H1 (cell line): ENCODE data around the gene FOXN3. TPM values are rescaled to one million over a fixed set of nuclear protein-coding genes. Genes with fewer than 3 reads are reported as not detected.

Experiments used
- CTCF ChIA-PET: fragments of 300-600 bp; sonication (Branson Sonifier 250); formaldehyde crosslinking; loops from one replicate; lab custom pipeline; 2021; ENCODE audit not compliant: partially characterized antibody; lab: Charles Lee
- POLR2A ChIA-PET: fragments of 300-600 bp; sonication (Branson Sonifier 250); formaldehyde crosslinking; loops from one replicate; lab custom pipeline; 2021; ENCODE audit warnings: inconsistent platforms; ENCODE audit not compliant: partially characterized antibody; lab: Charles Lee
- DNase-seq, 2 experiments: peaks; one replicate each; pipeline versions ENCODE4 v3.0.0 to v3.0.0-alpha.2; 2010 to 2022; ENCODE audit warnings: low spot score in 2 of 2, low read depth in 1 of 2, mixed read lengths in 1 of 2
- FAIRE-seq: peaks from 2 replicates; lab custom pipeline; 2011; peaks lifted over from hg19 to GRCh38; lab: Jason Lieb, UNC
- H2AFZ ChIP-seq: 2 replicates; pipeline ENCODE4 v1.8.1; 2012; ENCODE audit warnings: low read length, inconsistent platforms
- H2AK5ac ChIP-seq: 2 replicates; pipeline ENCODE4 v1.6.1; 2013; ENCODE audit warnings: low read depth, low read length
- H2BK120ac ChIP-seq: replicated peaks from 2 replicates; pipeline ENCODE3; 2013; ENCODE audit warnings: low read depth, low read length, inconsistent platforms
- H2BK12ac ChIP-seq: 2 replicates; pipeline ENCODE4 v1.6.1; 2013; ENCODE audit warnings: low read depth, low read length
- H2BK15ac ChIP-seq: 2 replicates; pipeline ENCODE4 v1.6.1; 2013; ENCODE audit warnings: low read length
- H2BK20ac ChIP-seq: 2 replicates; pipeline ENCODE4 v1.6.1; 2013; ENCODE audit warnings: low read length
- H2BK5ac ChIP-seq: 2 replicates; pipeline ENCODE4 v1.6.1; 2013; ENCODE audit warnings: low read depth, low read length
- H3K14ac ChIP-seq: 2 replicates; pipeline ENCODE4 v1.6.1; 2013; ENCODE audit warnings: inconsistent platforms; ENCODE audit not compliant: insufficient read length
- H3K18ac ChIP-seq: 2 replicates; pipeline ENCODE4 v1.6.1; 2013; ENCODE audit warnings: low read length; ENCODE audit errors: extremely low read depth
- H3K23ac ChIP-seq: 2 replicates; pipeline ENCODE4 v1.6.1; 2013; ENCODE audit warnings: inconsistent platforms; ENCODE audit not compliant: insufficient read length
- H3K23me2 ChIP-seq: 2 replicates; pipeline ENCODE4 v1.6.1; 2013; ENCODE audit warnings: low read depth, low read length
- H3K27ac ChIP-seq: 2 replicates; pipeline ENCODE4 v1.6.1; 2011; ENCODE audit warnings: low read depth, low read length, inconsistent platforms
- H3K27me3 ChIP-seq, 4 experiments: replicated peaks in 1 of 4; 1 replicate in 1 of 4; 2 replicates in 3 of 4; pipeline versions ENCODE4 v1.6.1 to v1.8.1; 2011 to 2013; ENCODE audit warnings: low read length in 3 of 4, mild to moderate bottlenecking in 3 of 4, inconsistent platforms in 2 of 4, mixed read lengths in 2 of 4, moderate library complexity in 1 of 4; ENCODE audit not compliant: control insufficient read depth in 3 of 4, insufficient read depth in 3 of 4; ENCODE audit errors: extremely low read depth in 1 of 4
- H3K36me3 ChIP-seq, 4 experiments: 2 replicates each; pipeline versions ENCODE4 v1.6.1 to v1.8.1; 2011 to 2013; ENCODE audit warnings: mild to moderate bottlenecking in 4 of 4, low read length in 3 of 4, moderate library complexity in 2 of 4, control low read depth in 1 of 4, inconsistent platforms in 1 of 4; ENCODE audit not compliant: insufficient read depth in 4 of 4, control insufficient read depth in 2 of 4
- H3K4ac ChIP-seq: replicated peaks from 2 replicates; pipeline ENCODE3; 2013; ENCODE audit warnings: low read length, low read depth, mixed read lengths, inconsistent platforms; ENCODE audit not compliant: insufficient read length
- H3K4me1 ChIP-seq, 4 experiments: replicated peaks in 1 of 4; 1 replicate in 1 of 4; 2 replicates in 3 of 4; pipeline versions ENCODE4 v1.6.1 to v1.8.1; 2011 to 2013; ENCODE audit warnings: low read length in 3 of 4, inconsistent platforms in 2 of 4, mixed read lengths in 1 of 4; ENCODE audit not compliant: insufficient read depth in 4 of 4, control insufficient read depth in 3 of 4
- H3K4me2 ChIP-seq, 2 experiments: 2 replicates each; pipeline versions ENCODE4 v1.6.1 to v1.8.1; 2011 to 2013; ENCODE audit warnings: low read depth in 2 of 2, low read length in 2 of 2, control low read depth in 1 of 2, inconsistent platforms in 1 of 2, mild to moderate bottlenecking in 1 of 2; ENCODE audit not compliant: insufficient read depth in 1 of 2
- H3K4me3 ChIP-seq, 4 experiments: fragments of 200-600, 300-600 bp in 1 of 4; sonication (generic), shearing (Covaris generic), sonication (Bioruptor Twin) in 1 of 4; 2 replicates each; pipeline versions ENCODE4 v1.5.1 to v1.8.1; 2011 to 2016; ENCODE audit warnings: low read length in 4 of 4, low read depth in 3 of 4, control low read depth in 2 of 4, inconsistent platforms in 2 of 4, mild to moderate bottlenecking in 2 of 4, mixed read lengths in 1 of 4, moderate library complexity in 1 of 4; ENCODE audit not compliant: insufficient read depth in 2 of 4; ENCODE audit errors: extremely low read depth in 1 of 4
- H3K56ac ChIP-seq: replicated peaks from 2 replicates; pipeline ENCODE3; 2013; ENCODE audit warnings: low read depth, mild to moderate bottlenecking, mixed read lengths, low read length, inconsistent platforms; ENCODE audit not compliant: insufficient read length
- H3K79me1 ChIP-seq: 2 replicates; pipeline ENCODE4 v1.6.1; 2013; ENCODE audit warnings: low read depth, low read length, control low read depth
- H3K79me2 ChIP-seq, 2 experiments: 2 replicates each; pipeline versions ENCODE4 v1.6.1 to v1.8.1; 2012 to 2013; ENCODE audit warnings: low read length in 2 of 2, mild to moderate bottlenecking in 2 of 2, inconsistent platforms in 1 of 2; ENCODE audit not compliant: insufficient read depth in 2 of 2, control insufficient read depth in 1 of 2
- H3K9ac ChIP-seq, 4 experiments: replicated peaks in 1 of 4; 1 replicate in 1 of 4; 2 replicates in 3 of 4; pipeline versions ENCODE4 v1.6.1 to v1.8.1; 2011 to 2013; ENCODE audit warnings: low read depth in 3 of 4, low read length in 3 of 4, control low read depth in 2 of 4, mild to moderate bottlenecking in 2 of 4, moderate library complexity in 2 of 4, inconsistent platforms in 1 of 4; ENCODE audit errors: extremely low read depth in 1 of 4
- H3K9me3 ChIP-seq, 2 experiments: 2 replicates each; pipeline versions ENCODE4 v1.6.1 to v1.8.1; 2012 to 2013; ENCODE audit warnings: mild to moderate bottlenecking in 2 of 2, moderate library complexity in 2 of 2, control low read depth in 1 of 2, inconsistent platforms in 1 of 2, low read depth in 1 of 2, low read length in 1 of 2, mixed read lengths in 1 of 2; ENCODE audit not compliant: insufficient read depth in 2 of 2
- H4K20me1 ChIP-seq, 2 experiments: replicated peaks in 1 of 2; 2 replicates each; pipeline versions ENCODE3 to v1.8.1; 2011 to 2013; ENCODE audit warnings: inconsistent platforms in 2 of 2, low read length in 2 of 2, mild to moderate bottlenecking in 1 of 2; ENCODE audit not compliant: insufficient read depth in 2 of 2, control insufficient read depth in 1 of 2
- H4K5ac ChIP-seq: 2 replicates; pipeline ENCODE4 v1.6.1; 2013; ENCODE audit warnings: low read length, low read depth, mixed read lengths, inconsistent platforms; ENCODE audit not compliant: insufficient read length
- H4K8ac ChIP-seq: 2 replicates; pipeline ENCODE4 v1.8.0; 2013; ENCODE audit warnings: mild to moderate bottlenecking, moderate library complexity, low read length, inconsistent platforms; ENCODE audit not compliant: insufficient read depth; ENCODE audit errors: extremely low read depth
- H4K91ac ChIP-seq: replicated peaks from 2 replicates; pipeline ENCODE3; 2013; ENCODE audit warnings: low read length, mixed read lengths, inconsistent platforms; ENCODE audit not compliant: insufficient read length
- WGBS, 2 experiments: shearing (Covaris generic) in 1 of 2; methylation state at CpG; one replicate each; pipeline versions ENCODE4 v1.1.6 to v1.1.7; 2013 to 2015; ENCODE audit warnings: low lambda C conversion rate in 2 of 2, mixed read lengths in 2 of 2, inconsistent platforms in 1 of 2, low coverage in 1 of 2, missing lambda C conversion rate in 1 of 2; ENCODE audit not compliant: insufficient replicate concordance in 2 of 2, insufficient coverage in 1 of 2, insufficient read length in 1 of 2; ENCODE audit errors: extremely low coverage in 1 of 2, missing lambda C conversion rate in 1 of 2; 5-methylcytosine and 5-hydroxymethylcytosine counted together
- polyA plus RNA-seq, 7 experiments: library from polyadenylated mRNA; depleted of rRNA in 3 of 7; stranded (reverse) in 5 of 7; unstranded in 2 of 7; fragments of >200 nt in 5 of 7; fragments of 200-250 nt in 2 of 7; gene quantifications; 1 replicate in 5 of 7; 2 replicates in 1 of 7; 4 replicates in 1 of 7; pipeline versions ENCODE4 v1.2.1 to v1.2.3, GENCODE V29; 2011 to 2013; ENCODE audit warnings: missing spikeins in 2 of 7, mixed read lengths in 2 of 7
- total RNA-seq: library from RNA; stranded (reverse); fragmentation: NEBNext Ultra II Directional; extraction: Animal tissue kit (Norgen Biotek cat#: 25700); gene quantifications from 2 replicates; pipeline ENCODE4 v1.2.1, GENCODE V29; 2021

The FOXN3 gene
- total and polyA plus RNA-seq, 2 of the 8 experiments (the other 6 are each of a cell fraction or from before 2014, with no cell fraction given), result 52.6 to 178 TPM

GRCh38 chr14:89134640-89135039 lies 282.4 kb downstream of the FOXN3 start:
- no peak overlapping the region for H2BK20ac ChIP-seq
- no peak overlapping the region for H3K9ac ChIP-seq
- no peak overlapping the region for H2AK5ac ChIP-seq
- no peaks in the 10 kb centered on the region; a peak in 1 of 8 replicates for H3K36me3 ChIP-seq
- 90% methylated on average over 2 of the region's 2 CpGs; no CpG with 5 or more reads in 1 of the 2 experiments for WGBS, 2 experiments
- DNase-seq (no peak), FAIRE-seq (no peak)
- no peaks in the 10 kb centered on the region; a peak in 1 of 7 replicates for H3K27me3 ChIP-seq
- H4K20me1 ChIP-seq, result no peaks in the 10 kb centered on the region
- CTCF ChIA-PET, result interaction anchor here (0.8 kb wide), 2 partner anchors 12 to 95 kb away, joined by 3 read pairs; no protein-coding TSS in a partner anchor
- no peak overlapping the region for H2BK12ac ChIP-seq
- no peak overlapping the region for H3K14ac ChIP-seq
- H4K8ac ChIP-seq, result no peak overlapping the region; the same call in 1 of the 2 replicates
- H2BK5ac ChIP-seq, result no peak overlapping the region
- no peaks in the 10 kb centered on the region for H3K9me3 ChIP-seq
- no peak overlapping the region for H2AFZ ChIP-seq
- H3K79me2 ChIP-seq, result no peaks in the 10 kb centered on the region
- H3K27ac ChIP-seq, result no peak overlapping the region
- H3K4me2 ChIP-seq, result no peak overlapping the region
- H2BK120ac ChIP-seq, result no peak overlapping the region
- H3K4me3 ChIP-seq, result no peak overlapping the region
- H3K23me2 ChIP-seq, result no peaks in the 10 kb centered on the region; the same call in 1 of the 2 replicates
- no peak overlapping the region for H3K4ac ChIP-seq
- H4K91ac ChIP-seq, result no peak overlapping the region
- no peak overlapping the region for H3K23ac ChIP-seq
- no peak overlapping the region for H2BK15ac ChIP-seq
- no peak overlapping the region for H3K18ac ChIP-seq
- peaks cover 3 to 12% (median 8%) of the 10 kb centered on the region in 4 experiments; a peak in 5 of 7 replicates for H3K4me1 ChIP-seq
- no peak overlapping the region for H3K56ac ChIP-seq
- no peak overlapping the region for H4K5ac ChIP-seq
- POLR2A ChIA-PET, result no interaction called here
- no peaks in the 10 kb centered on the region for H3K79me1 ChIP-seq
